ENCODE measurements around the gene C8B.
A peak's percentile ranks its signal among the peaks of the same experiment; 100 is the strongest.

The C8B gene

DNA sequence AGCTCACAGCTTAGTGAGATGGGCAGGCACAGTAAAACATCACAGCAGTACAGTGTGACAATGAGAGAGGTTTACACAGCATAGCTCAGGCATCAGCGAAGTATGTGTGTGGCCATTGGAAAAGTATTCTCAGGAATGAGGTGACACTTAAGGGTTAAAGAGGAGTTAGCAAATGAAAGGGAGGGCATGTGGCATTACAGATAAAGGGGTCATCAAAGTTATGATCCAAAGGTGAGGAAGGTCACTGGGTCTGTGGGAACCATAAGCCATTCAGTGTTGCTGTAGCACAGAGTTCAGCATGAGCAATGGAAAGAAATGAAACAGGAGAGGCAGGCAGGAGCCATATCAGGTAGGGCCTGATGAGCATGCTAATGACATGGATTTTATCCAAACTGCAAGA lies 4.5 kb upstream of the C8B start:
- DNase-seq (ENCODE audit: low read depth) = no peak

DNA sequence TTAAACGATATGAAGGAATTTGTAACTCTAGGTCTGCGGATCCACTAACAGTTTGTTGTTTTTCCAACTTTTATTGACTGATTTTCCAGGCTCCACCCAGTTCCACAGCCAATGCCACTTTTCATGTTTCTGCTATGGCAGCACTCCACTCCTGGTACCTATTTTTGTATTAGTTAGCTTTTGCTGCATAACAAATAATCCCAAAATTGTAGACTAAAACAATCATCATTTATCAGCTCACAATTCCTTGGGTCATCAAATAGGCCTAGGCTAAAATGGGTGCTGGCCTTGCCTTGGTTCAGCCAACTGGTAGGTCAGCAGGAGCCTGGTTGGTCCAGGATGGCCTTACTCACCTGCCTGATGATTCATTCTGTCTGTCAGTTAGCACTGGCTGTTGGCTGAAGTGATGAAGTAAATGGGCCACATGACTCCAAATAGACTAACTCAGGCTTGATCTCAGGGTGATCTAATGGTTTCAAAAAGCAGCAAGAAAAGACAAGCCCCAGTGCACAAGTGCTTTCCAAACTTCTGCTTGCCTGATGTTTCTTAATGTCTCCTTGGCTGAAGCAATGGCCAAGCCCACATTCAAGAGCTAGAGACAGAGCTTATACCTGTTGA lies 3.2 kb upstream of the C8B start:
- DNase-seq (ENCODE audit: low read depth) = no peak

- peak; percentile 41 for DNase-seq (ENCODE audit: low read depth)
These were observed 2.4 kb upstream of the C8B start for GRCh38 chr1:56967900-56968832.

DNA sequence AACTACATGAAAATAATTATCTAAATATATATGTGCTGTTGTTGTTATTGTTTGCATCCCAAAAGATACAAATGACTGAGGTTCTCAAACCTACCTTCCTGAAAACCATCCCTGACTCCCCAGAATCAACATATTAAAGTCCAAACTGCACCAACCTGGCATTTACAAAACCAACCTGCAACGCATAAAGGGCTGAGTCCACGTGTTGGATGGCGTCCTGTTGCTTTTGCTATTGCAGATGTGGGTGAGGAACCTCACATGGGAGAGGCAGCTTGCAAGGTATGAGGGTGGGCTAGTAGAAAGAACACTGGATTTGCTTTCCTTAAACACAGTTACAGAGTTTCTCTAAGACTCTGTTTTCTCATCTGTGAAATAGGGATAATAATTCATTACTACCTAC lies 1.5 kb upstream of the C8B start:
- no peak for DNase-seq (ENCODE audit: low read depth)

DNA sequence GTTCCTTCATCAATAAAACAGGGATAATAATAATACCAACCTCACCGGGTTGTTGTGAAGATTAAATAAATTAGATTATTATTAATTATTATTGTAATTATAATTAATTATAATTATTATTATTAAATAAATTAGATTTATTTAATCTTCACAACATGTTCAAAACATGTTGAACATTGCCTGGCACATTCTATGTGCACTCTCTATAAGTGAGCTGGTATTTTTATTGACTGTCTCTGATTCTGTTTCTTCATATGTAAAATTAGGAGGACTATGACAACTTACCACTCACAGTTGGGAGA lies 834 bp upstream of the C8B start:
- no peak for DNase-seq (ENCODE audit: low read depth)

- DNase-seq (ENCODE audit: low read depth) = no peak
These were observed 624 bp downstream of the C8B start for GRCh38 chr1:56965191-56965590.

DNA sequence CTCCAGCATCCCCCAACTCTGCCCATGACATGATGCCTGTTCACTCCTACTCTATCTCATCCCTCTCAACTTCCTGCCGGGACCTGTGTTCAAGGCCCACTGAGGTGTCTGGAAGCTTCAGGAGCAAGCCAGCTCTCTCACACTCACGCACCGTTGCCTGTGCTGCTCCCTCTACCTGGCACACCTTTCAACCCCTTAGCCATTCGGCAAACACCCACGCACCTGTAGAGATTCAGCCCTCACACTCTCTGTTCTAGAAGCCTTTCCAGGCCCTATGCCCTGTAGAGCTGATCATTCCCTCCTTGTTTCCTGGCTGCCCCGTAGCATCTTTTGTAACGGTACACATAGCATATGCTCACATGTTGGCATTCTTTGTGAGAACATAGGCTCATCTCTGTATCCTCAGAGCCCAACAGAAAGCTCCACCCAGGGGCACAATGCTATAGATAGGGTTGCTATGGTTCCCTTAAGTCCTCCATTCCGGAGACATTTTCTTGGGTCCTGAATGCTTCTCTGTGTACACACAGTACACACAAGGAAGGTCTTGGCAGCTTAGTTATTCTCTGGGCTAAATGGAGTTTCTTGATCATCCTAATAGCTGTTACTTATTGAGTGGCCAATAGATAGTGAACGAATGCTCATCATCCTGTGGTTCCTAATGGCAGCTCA lies 1.3 kb downstream of the C8B start:
- DNase-seq (ENCODE audit: low read depth) = no peak

DNA sequence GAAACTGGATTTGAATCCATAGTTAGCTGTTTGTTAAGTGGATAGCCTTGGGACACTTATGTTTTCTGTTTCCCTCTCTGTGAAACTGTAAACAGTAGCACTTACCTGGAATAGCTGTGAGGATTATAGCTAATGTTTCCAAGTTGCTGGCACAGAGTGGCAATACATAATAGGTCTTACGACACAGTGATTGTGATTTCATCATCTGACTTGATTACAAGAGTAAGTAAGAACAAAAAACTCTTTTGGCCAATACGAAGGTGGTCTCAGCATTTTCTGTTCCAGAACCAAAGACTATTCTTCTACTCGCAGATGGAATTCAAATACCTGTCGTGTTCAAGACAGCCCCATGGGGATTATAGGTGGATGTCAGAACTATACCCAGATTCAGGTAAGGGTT lies 2.1 kb downstream of the C8B start:
- DNase-seq (ENCODE audit: low read depth) = no peak

- DNase-seq (ENCODE audit: low read depth) = no peak
These were observed 4.4 kb downstream of the C8B start for GRCh38 chr1:56961426-56961825.

DNA sequence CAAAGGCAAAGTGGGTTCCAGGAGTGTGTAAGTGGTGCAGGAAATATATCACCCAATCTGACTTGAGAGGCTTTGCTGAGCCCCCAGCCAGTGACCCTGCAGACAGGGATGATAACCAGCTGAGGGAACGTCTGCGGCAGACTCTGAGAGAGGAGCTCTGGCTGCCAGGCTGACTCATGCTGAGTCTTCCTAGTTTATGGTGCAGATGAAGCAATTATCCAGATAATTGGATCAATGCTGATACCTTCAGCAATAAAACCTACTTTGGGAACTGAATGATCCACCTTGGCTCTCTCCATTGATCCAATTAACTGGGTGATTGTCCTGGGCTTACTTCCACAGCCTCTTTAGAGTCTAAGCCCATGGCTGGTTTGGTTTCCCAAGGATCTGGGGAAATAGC lies 7.3 kb downstream of the C8B start:
- DNase-seq (ENCODE audit: low read depth) = peak; percentile 22

GRCh38 chr1:56957931-56958330 lies 7.9 kb downstream of the C8B start:
- no peak for DNase-seq (ENCODE audit: low read depth)

DNA sequence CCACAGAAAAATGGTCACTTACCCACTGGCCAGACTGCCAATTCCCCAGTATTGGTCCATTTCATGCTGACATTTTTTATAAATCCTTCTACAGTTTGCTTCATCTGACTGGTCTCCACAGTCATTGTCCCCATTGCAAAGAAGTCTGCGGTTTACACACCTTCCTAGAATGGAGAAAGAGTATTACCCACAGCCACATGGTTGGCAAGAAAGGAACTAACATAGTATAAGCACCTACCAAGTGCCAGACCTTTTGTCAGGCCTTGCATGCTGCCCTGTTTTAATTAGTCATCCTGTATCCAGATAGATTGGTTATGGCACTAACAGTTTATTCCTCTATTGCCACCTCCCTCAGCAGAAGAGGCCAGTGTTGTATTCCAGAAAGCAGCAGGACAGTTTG lies 11.2 kb downstream of the C8B start:
- DNase-seq (ENCODE audit: low read depth) = no peak

- no peak for DNase-seq (ENCODE audit: low read depth)
These were observed 12.4 kb downstream of the C8B start for GRCh38 chr1:56953386-56953785.

GRCh38 chr1:56952501-56952900 lies 13.3 kb downstream of the C8B start:
- no peak for DNase-seq (ENCODE audit: low read depth)

- no peak for DNase-seq (ENCODE audit: low read depth)
These were observed 17.3 kb downstream of the C8B start for GRCh38 chr1:56948403-56949023.

- no peak for DNase-seq (ENCODE audit: low read depth)
These were observed 25.8 kb downstream of the C8B start for GRCh38 chr1:56940039-56940438.

DNA sequence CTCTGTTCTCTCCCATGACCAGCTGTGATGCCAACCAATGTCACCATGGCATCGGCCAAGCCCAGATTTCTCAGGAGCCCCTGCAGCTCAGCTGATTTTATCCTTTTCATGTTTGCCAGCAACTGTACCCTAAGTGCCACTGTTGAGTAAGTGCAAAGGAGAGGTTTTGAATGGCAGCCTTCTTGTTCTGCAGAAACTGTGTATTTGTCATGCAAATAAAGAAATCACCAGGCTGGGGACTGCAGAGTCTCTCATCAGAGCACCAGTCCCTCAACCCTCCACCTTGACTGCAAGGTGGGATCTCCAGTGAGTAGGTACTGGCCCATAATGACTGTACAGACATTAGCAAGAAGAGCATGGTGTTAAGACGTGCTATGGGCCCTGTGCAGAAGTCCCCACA lies 26.6 kb downstream of the C8B start:
- DNase-seq (ENCODE audit: low read depth) = no peak

- DNase-seq (ENCODE audit: low read depth) = no peak
These were observed 27.2 kb downstream of the C8B start for GRCh38 chr1:56938646-56939045.

GRCh38 chr1:56934430-56935060 lies 31.3 kb downstream of the C8B start:
- DNase-seq (ENCODE audit: low read depth) = no peak

GRCh38 chr1:56933606-56934005 lies 32.2 kb downstream of the C8B start:
- no peak for DNase-seq (ENCODE audit: low read depth)

GRCh38 chr1:56933161-56933560 lies 32.7 kb downstream of the C8B start:
- DNase-seq (ENCODE audit: low read depth) = no peak

DNA sequence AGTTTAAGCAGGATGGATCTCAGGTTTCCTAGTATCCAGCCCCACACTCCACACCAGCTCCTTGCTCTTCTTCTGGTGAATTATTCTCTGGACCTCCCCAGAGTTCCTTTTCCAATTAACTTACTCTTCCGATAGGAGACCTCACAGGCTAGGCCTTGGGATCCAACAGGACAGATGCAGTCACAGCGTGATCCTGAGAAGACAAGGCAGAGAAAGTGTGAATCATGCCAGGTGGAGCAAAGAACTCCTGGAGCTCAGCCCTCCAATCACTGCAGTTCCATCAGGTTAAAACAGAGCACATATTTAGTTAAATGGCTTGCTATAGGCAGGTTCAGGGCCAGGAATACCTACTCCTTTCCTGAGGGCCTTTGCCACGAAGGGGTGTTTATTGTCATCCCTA lies 34.1 kb downstream of the C8B start:
- no peak for DNase-seq (ENCODE audit: low read depth)
